ENCODE results near the gene DIDO1.

DNA sequence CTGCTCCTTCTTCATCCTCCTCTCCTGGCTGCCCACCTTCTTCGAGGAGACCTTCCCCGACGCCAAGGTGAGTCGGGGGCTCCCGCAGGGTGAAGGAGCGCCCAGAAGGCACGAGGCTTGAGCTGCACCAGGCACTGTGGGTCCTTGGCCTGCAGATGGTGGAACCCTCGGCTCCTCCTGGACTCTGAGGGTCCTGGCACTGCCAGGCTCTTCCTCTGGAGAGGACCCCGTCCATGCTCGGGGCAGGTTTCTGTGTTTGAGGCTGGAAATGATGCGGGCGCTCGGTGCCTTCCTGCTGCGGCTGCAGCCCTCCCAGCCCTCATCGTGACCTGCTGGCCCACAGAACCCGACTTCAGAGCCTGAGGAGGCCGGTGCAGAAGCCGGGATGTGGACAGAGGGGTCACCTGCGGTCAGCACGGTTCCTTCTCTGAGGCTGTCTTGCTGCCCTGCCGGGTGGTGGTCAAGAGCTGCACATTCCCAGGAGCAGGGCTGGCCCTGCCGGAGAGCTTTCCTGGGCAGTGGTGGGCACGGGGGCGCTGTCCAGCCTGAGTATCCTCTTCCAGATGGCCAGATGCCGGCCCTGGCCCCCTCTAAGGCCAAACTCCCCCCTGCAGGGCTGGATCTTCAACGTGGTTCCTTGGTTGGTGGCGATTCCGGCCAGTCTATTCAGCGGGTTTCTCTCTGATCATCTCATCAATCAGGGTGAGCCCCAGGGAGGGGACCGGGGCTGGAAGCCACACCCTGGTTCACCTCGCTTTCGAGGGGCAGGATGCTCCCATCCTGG, 37.5 kb upstream of the DIDO1 start:
- TF ChIP-seq MAX (IDR thresholded peaks at IDR 0.05) (no peak), CTCF (CRISPR knock-in tag; IDR thresholded peaks at IDR 0.05) (no peak), FOXM1 (CRISPR knock-in tag; IDR thresholded peaks at IDR 0.05) (no peak), ZNF441 (CRISPR knock-in tag; IDR thresholded peaks at IDR 0.05; ENCODE audit: borderline replicate concordance) (no peak), ZNF383 (CRISPR knock-in tag; IDR thresholded peaks at IDR 0.05; ENCODE audit: borderline replicate concordance) (no peak), ZNF18 (CRISPR knock-in tag; IDR thresholded peaks at IDR 0.05; ENCODE audit: insufficient replicate concordance) (no peak), ZIK1 (CRISPR knock-in tag; IDR thresholded peaks at IDR 0.05; ENCODE audit: borderline replicate concordance, low read depth) (no peak), ZNF597 (CRISPR knock-in tag; IDR thresholded peaks at IDR 0.05) (no peak), PRDM15 (CRISPR knock-in tag; IDR thresholded peaks at IDR 0.05) (no peak)
- TF ChIP-seq, protein P1, sequence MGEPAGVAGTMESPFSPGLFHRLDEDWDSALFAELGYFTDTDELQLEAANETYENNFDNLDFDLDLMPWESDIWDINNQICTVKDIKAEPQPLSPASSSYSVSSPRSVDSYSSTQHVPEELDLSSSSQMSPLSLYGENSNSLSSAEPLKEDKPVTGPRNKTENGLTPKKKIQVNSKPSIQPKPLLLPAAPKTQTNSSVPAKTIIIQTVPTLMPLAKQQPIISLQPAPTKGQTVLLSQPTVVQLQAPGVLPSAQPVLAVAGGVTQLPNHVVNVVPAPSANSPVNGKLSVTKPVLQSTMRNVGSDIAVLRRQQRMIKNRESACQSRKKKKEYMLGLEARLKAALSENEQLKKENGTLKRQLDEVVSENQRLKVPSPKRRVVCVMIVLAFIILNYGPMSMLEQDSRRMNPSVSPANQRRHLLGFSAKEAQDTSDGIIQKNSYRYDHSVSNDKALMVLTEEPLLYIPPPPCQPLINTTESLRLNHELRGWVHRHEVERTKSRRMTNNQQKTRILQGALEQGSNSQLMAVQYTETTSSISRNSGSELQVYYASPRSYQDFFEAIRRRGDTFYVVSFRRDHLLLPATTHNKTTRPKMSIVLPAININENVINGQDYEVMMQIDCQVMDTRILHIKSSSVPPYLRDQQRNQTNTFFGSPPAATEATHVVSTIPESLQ (CRISPR knock-in tag; conservative IDR thresholded peaks at IDR 0.05): no peak
- TF ChIP-seq, protein P2, sequence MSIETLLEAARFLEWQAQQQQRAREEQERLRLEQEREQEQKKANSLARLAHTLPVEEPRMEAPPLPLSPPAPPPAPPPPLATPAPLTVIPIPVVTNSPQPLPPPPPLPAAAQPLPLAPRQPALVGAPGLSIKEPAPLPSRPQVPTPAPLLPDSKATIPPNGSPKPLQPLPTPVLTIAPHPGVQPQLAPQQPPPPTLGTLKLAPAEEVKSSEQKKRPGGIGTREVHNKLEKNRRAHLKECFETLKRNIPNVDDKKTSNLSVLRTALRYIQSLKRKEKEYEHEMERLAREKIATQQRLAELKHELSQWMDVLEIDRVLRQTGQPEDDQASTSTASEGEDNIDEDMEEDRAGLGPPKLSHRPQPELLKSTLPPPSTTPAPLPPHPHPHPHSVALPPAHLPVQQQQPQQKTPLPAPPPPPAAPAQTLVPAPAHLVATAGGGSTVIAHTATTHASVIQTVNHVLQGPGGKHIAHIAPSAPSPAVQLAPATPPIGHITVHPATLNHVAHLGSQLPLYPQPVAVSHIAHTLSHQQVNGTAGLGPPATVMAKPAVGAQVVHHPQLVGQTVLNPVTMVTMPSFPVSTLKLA (IDR thresholded peaks at IDR 0.05): no peak

Measured in HepG2 (cell line).